GM19025 (cell line): ENCODE data around the gene KRT13.

Source experiments
- ATAC-seq: cut with Tn5 transposase; IDR thresholded peaks from one replicate; pipeline ENCODE4 v1.9.1; 2021; ENCODE audit warnings: mild to moderate bottlenecking, low read depth, moderate library complexity; ENCODE audit not compliant: unreplicated experiment

The KRT13 gene

DNA sequence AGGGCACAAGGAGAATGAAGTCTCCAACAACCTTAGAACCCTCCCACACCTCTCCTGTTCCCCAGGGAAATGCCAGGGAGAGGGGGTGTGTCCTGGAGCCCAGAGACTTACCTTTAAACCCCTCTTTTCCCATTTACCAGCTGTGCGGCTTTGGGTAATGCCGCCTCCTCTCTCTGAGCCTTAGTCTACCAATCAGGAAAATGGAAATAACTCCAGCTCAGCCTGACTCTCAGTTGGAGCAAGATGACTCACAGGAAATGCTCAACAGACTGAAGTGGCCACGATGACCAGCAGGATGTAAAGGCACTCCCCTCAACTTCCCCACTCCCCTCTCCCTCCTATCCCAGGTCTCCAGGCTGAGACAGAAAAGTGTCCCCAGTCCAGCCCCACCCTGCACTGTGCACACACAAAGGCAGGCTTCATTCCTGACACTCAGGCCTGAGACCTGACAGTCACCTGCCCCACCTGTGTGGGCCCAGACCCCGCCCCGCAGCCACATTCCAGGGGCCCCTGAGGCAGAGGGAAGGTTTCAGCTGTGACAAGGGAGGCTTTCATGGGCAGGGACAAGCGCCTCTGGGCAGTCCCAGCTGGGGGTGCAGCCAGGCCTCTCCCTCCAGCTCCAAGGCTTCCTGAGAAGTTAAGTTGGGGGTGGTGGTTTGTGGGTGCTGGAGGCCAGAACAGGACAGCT lies 16.3 kb upstream of the KRT13 start:
- ATAC-seq: no peak

DNA sequence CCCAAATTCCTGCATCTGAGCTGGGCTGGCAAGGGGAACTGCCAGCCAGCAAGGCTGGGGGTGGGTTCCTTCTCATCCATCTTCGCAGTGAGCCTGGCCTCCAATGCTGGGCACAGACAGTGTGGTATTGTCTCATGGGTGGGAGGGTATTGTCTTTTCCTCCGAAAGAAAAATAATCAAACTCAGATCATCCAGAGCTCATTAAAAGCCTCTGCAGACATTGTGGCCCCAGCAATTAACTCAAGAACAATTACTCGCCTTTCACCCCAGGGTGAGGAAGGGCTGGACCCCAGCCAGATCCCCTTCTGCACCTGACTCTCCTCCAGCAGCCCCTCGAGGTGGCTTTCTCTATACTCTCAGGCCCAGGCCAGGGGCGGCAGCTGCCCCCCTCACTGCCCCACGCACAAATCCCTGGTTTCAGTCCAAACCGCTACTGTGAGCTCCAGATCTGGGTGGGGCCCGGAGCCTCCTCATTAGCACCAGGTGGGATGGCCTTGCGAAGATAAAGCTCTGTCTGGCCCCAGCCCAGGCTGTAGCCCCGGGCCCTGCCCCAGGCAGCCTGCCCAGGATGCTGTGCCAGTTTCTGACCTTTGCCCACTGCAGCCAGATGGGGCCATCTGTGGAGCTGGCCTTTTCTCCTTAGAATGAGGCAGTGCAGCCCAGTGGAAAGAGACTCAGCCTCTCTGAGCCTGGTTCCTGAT lies 15.6 kb upstream of the KRT13 start:
- no peak for ATAC-seq

DNA sequence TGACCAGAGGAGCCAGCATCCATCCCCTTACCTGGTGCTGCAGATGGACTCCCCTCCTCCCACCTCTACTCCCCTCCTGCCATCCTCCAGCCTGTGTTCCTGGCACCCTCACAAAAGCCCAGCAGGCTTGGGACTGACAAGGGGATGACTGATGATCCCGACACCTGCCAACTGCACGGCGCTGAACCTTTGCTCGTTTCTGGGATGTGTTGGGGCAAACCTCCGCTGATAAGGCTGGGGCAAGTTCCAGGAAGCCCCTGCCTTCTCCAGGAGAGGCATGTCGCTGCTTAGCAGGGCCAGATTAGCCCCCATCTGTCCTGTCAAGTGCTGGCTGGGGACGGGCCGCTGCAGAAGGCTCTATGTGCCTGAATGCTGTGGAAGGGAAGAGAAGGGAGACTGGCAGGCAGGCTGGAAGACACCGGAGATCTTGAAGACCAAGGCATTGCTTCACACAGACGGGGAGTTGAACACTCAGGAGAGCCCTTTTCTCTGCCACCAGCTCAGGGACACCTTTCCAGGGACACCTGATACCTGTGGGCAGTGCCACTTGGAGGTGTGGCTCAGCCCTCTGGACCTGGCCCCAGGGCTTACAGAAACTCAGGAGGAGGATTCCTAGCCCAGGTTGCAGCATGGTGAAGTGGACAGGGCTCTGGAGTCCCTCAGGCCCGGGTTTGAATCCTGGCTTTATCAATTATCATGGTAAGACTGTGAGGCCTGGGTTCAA lies 14.3 kb upstream of the KRT13 start:
- no peak for ATAC-seq

DNA sequence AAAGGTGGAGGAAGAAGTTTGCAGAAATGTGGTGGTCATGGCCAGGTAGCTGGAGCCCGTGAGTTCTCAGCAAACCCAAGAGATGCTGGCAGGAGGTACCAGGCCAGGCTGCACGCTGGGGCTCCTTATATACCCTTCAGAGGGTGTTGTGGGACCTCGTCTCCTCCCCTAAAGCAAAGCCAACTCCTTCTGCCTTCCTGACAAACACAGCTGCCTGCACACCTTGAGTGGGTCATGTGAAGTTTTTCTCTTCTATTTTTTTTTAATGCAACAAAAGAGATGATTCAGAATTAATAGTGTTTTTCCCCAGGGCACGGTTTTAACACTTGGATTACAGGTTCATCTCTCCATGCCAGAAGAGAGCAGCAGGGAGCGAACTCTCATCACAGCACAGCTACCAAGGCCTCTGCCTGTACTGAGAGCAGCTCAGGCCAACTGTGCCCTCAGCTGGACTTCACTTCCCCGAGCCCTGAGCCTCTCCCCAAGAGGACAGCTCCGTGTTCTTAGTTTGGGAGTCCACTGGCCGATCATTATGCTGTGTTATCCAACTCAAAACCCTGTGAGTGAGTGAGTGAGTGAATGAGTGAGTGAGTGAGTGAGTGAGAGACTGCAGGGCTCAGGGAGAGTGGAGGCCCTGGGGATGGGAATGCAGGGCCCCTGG lies 13.5 kb upstream of the KRT13 start, which contains the start of gene KRT15:
Gene KRT15, minus strand, starts transcription at position 102 of the 661 bp plus-strand sequence. Its CDS starts 63 bp downstream, at position 39.
- no peak for ATAC-seq

DNA sequence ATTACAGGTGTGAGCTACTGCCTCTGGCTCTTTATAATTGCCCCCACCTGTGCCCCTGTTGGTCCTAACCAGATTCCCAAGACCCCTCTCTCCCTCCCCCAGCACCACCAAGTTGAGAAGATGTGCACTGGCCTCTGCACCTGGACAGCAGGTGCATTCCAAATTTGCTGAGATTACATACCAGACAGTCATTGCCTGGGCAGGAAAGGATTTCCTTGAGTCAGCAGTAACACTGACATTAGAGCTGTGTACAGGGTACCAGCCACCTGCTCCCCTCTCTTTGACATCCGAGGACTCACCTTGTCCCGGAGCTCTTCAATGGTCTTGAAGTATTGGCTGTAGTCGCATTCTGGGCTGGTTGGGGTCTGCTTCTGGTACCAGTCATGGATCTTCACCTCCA lies 12.6 kb upstream of the KRT13 start:
- ATAC-seq: no peak

DNA sequence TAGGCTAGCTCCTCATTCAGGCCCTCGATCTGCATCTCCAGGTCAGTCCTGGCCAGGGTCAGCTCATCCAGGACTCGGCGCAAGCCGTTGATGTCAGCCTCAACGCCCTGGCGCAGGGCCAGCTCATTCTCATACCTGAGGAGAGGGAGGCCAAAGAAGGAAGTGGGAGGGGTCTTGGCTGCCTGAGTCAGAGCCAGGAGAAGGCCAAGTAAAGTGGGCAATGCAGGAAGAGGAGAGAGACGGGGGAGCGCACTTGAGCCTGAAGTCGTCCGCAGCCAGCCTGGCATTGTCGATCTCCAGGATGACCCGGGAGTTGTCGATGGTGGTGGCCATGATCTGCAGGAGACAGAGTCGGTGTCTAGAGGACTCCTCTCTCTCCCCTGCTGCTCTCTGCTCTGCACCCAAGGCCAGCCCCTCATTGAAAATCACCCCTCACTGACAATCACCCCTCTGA lies 11.4 kb upstream of the KRT13 start:
- ATAC-seq: no peak

DNA sequence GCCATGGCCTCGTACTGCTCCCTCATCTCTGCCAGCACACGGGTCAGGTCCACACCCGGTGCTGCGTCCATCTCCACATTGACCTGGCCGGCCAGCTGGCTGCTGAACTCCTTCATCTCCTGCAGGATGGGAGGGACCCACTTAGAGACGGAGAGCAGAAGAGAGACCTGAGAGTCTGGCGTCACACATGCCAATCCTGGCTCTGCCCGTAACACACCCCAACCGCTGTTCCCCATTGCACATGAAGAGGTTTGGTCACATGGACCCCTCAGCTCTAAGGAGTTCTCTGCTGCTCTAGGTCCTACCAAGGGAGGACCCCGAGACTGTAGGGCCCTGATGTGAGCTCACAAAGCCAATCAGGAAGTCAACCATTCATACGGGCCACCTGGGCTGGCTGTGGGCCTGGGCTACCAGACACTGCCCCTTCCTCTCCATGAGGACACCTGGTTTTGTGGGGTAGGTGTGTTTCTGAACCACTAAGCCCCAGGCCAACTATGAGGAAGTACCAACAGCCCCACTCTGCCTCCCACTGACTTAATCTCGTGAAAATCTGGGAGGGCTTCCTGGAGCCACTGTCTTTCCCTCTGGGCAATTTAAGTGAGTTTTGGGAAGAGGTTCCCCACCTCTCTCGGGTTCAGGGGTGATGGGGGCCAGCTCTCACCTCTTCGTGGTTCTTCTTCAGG lies 10.9 kb upstream of the KRT13 start:
- ATAC-seq: no peak

DNA sequence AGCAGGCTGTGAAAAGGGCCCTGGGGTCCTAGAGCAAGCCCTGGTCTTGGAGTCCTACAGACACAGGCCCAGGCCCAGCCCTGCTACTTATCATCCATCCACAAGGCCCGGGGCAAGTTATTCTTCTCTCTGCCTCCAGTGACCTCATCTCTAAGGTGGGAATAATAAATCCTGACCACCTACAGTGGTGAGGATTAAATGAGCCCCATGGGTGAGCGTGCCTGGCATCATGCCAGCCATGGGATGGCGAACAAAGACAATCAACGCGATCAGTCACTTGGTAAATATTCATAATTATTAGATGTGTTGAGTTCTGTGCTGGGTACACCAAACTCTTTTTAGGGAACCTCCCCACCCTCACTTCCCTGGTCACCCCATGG lies 7.7 kb upstream of the KRT13 start:
- ATAC-seq: no peak

DNA sequence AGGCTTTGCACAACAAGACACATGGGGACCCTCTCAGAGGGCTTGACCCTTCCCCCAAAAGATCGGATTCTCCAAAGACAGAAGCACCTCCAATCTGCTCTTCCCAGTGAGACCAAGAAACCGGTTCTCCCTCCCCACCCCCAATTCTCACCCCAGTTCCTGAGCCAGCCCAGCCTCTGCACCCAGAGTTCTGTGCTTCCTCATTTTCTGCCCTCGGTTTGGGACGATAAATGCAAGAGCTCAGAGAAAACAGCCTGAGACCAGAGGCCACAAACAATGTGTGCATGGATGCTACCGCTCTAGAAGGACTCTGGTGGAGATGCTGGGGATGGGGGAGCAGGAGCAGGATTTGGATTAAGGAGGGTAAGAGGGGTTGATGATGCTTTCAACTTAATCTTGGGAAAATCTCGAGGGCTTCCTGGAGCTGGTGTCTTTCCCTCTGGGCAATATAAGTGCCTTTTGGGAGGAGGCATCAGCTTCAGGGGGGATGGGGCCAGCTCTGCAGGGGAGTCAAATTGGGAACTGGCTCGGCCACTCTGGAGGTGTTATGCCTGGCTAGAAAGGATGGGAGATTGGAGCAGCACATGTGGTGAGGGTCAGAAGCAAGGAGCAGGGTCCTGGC lies 7.2 kb upstream of the KRT13 start:
- no peak for ATAC-seq

DNA sequence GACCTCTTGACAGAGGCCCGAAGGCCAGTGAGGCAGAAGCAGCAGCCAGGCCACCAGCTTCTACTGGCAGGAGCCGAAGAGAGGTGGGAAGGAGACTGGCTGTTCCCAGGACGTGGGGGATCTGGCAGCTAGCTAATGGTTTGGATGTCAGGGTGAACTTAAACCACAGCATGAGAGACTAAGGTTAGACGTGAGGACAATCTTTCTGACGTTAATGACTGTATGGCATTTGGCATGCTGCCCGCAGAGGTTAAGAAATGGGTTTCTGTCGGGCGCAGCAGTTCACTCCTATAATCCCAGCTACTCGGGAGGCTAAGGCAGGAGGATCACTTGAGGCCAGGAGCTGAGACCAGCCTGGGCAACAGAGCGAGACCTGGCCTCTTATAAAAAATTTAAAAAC lies 6.3 kb upstream of the KRT13 start:
- no peak for ATAC-seq

DNA sequence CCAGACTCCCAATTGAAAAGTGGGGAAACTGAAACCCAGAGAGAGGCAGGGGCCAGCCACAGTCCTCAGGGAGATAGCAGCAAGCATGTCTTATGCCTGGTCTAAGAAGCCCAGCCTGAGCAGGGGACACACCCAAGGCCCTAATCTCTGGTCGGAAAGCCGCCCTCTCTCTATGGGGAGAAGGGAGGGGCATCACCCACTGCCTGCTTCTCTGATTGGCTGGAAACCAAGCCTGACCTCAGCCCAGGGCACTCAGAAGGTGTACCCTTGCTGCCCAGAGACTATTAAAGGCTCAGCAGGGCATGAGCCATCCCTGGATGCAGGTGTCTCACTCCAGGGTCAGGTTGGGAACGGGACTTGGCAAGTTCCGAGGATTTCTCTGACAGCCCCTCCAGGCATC lies 5.7 kb upstream of the KRT13 start:
- ATAC-seq: no peak

DNA sequence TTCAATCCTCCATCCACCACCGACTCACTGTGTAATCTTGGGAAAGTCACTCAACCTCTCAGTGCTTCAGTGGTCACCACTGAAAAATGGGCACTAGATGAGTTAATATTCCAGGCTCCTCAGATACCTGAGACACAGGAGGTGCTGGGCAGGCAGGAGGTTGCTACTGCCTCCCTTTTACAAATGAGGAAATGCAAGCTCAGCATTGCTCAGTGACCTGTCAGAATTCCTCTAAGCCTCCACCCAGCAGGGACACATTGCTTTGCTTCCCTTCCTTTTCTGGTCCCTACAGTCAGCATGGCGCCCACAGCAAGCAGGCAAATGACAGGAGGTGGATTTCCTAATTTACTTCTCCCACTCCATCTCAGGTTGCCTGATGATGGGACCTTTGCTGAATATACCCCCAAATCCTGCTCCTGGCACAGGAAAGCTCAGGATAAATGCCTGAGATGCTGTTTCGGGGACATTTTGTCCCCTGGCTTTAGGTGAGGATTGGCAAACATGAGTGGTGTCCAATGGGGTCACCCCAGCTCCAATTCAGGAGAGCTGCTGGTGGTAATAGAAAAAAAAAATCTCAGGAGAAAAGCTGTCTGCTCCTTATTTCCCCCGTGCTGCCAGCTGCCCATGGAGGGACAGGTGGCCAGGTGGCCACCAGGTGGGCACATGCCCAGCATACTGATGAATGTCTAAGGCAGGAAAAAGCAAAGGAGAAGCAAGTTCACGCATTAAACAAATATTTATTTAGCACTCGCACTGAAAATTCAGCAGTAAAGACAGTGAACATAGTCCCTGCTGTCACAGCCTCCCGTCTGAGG lies 5.0 kb upstream of the KRT13 start:
- no peak for ATAC-seq

DNA sequence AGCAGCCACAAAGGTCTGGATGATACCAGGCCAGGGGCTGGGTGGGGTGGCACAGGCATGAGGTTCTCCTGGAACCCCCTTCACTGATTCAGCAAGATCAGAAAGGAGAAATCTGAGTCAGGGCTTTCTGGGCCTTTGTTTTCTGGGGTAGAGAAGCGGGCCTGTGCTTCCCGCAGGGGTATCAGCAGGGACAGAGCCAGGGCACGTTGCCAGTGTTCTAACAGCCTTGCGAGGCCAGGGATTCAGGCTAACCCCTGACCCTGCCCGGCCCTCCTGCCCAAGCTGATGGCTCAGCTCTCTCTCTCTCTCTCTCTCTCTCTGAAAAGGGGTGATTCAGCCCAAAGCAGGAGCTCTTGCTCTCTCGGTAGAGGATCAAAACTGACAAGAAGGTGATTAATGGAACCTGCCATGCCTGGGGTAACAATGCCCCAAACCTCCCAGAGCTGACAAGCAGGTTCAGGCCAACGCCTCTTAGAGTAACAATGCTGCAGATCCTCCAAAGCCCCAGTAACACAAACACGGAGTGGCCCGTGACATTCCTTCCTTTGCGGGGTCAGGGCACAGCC lies 2.0 kb upstream of the KRT13 start:
- no peak for ATAC-seq

DNA sequence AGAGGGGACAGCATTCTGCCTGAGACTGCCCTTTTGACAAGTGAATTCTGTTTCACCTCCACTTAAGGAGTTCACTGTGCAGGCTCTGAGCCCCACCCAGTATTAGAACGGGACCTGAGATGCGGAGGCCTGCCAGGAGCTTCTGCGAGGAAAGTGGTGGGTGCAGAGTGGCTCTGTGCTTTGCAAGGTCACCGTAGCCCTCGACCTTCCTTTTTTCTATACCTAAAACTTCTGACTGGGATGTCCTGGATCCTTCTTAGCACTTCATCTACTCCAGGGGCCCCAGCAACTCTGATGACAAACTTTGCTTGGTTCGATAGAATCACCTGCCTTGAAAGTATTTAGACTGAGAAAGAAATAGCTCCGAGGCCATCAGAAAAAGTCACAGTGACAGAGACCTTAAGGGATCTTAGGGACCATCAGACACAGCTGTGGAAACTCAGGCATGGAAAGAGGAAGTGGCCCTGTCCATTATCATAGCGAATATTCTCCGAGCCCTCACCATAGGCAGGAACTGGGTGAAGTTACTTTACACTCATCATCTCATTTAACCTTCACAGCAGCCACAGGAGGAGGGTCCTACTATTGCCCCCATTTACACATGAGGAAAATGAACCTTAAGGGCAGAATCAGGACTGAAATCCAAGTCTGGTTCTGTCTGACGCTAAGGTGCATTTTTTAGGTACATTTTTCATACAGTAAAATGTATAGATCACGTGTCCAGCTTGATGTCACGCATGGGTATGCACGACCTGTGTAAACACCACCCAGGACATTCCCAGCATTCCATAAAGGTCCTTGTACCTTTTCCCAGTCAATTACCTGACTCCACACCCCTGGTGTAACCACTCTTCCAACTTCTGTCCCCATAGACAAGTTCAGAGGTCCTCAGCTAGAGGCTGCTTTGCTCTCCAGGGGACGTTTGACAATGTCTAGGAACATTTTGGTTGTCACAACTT lies 676 bp upstream of the KRT13 start:
- no peak for ATAC-seq

DNA sequence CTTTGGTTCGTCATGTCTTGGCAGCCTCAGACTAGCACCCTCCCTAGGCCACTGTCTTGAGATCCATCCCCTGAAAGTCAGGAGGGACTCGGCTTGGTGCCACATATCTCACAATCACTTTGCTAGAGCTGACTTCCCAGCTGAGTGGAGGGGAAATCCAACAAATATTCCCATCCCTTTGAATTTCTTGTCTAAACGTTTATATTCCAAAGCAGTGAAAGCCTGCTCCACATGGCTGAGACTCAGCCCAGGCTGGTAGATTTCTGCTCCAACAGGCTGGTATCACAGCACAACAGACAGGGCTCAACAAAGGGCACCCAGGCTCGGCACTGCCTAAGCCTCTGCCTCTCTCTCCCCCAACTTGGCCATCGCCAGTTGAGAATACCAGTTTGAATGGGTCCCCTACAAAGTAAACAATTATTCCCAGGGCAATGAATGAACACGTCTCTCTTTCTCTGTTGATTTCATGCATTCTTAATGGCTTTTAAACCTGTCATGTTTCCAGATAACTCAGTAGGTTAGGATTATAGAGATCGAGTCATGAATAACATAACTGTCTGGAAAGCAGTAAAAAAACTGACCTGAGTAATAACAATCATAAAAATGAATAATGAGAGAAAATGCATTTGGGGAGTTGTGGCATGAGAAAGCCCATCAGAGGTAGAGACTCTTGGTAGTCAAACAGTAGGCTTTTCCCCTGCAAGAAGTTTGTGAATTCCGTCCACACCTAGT lies 1.0 kb downstream of the KRT13 start:
- ATAC-seq: no peak

DNA sequence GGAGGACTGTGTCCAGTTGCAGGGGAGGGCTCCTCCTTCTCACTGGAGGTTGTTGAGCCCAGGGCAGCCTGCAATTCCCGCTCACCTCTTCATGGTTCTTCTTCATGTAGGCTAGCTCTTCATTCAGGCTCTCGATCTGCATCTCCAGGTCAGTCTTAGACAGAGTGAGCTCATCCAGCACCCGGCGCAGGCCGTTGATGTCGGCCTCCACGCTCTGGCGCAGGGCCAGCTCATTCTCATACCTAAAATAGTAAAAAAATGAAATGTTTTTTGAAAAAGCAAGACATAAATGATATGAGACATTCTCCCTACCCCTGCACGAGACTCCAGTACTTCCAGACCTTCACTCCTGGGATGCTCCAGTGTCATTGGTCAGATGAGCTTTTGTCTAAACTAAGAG lies 2.2 kb downstream of the KRT13 start:
- no peak for ATAC-seq
